ENCODE measurements around the gene LRRK2.
"Not testable (repeated sequence)": the region's sequence is repeated elsewhere in the genome, so short reads cannot be mapped to it uniquely, and the experiment has no call there.

Gene LRRK2

DNA sequence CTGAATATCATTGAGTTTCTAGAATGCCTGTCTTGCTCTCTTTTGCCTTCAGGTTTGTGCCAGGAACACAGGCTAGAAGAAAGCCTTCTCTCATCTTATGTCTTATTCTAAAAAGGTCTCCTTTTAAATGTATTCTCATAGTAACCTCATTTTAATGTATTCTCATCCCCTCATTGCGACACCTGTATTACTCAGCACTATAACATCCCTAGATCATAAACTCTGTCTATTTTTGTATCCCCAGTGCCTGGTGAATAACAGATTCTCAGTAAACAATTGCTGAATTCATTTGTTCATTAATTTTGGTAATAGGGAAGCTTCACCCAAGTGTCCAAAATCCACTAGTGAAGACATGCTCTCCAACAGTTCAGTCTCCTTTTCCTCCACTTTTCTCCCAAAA, 8.8 kb upstream of the LRRK2 start:
- no peak for DNase-seq

DNA sequence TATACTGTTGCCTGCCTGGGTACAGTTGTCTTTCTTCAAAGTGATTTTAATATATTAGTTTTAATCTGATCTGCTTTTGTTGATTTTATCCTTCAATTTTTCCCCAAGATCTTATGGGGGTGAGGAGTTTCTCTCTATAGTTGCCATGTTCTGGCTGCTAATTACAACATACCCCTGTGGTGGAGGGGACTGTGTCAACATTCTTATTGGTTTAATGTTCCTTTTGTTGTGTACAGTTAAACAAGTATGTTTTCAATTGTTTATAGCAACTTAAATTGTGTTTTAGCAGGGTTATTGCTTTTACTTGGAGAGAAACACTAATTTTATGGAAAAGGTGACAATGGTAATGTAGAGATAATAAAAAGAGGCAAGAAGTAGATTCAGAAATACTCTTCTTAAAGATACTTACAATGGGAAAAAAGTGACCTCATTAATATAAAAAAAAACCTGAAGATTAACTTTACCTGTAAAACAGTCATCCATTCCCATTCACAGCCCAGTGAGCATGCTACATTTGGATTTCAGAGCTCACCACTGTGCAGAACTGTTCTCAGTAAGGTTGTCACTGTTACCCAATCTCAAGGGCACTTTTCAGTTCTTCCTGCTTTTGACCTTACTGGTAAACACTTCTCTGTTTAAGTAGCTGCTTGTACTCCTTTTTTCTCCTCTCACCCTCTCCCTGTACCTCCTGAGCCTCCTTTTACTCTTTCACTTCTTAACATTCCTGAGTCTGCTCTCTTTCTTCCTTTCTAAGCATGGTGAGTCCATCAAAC, 8.1 kb upstream of the LRRK2 start:
- DNase-seq: no peak

DNA sequence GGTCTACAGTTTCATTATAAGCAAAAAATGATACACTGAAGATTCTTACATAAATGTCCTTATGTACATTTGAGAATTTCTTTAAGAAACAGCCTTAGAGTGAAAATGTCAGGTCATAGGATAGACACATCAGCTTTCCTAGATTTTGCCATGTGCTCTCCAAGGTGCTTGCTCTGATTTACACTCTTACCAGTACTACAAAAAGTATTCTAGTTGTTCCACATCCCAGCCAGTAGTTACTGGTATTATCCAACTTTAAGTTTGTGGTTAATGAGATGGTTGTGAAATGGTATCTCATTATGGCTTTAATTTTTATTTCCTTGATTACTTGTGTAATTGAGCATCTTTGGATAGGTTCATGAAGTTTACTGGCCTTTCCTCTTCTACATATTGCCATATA, 5.0 kb upstream of the LRRK2 start:
- DNase-seq: no peak

DNA sequence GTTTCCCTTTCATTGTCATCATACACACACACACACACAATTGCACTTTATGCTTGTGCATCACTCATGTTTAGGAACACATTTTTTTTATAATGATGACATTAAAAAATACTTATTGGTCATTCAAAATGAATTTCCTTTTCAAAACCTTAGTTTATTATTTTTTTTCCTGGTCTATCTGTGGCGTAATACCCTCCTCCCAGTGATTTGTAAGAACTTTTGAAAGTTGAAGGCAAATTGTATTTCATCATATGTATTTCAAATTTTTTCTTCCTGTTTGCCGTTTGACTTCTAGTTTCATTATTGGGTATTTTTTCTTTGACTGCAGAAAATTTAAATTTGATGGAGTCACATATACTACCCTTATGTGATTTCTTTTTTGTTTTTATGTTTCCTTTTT, 2.5 kb upstream of the LRRK2 start:
- DNase-seq: no peak

DNA sequence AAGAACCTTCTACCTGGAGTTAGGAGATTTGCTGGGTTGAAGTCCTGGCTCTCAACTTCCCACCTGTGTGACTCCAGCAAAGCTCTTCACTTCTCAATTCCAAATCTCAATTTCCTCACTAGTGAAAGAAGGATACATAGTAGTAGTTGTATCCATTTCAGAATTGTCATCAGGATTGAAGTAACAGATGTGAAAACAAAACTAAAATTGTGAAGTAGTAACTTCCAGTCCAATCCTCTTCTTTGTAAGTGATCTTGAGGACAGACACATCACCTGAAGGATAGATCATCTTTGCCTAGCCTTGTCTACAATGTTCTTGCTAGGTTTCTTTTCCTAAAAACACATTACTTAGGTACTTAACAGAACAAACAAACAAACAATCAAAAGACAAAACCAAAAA, 1.2 kb upstream of the LRRK2 start:
- no peak for DNase-seq

DNA sequence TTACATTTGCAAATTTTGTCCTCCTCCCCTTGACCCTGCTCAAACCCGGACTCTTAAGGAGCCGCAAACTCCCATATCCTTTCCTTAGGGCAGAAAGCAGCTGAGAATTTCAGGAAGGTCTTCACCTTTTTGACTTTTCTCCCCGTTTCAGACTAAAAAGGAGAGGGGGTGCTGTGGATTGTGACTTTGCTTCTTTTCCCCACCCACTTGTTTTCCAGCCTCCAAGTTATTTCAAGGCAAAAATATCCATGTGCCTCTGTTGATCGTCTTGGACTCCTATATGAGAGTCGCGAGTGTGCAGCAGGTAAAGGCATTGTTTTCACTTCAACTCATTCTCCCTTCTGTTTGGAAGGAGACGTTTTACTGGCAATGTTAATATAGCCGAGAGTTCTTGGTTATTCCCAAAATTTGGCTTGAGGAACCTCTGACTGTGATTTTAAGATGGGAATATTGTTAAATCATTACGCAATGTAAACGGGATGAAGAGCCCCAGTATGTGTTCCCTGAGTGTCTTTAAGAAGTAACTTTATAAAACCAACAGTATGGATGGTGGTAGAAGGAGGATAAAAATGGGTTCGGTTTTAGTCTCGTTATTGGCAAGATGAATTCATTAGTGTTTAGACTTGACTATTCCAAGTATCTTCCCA, 663 bp downstream of the LRRK2 start:
- DNase-seq: no peak

DNA sequence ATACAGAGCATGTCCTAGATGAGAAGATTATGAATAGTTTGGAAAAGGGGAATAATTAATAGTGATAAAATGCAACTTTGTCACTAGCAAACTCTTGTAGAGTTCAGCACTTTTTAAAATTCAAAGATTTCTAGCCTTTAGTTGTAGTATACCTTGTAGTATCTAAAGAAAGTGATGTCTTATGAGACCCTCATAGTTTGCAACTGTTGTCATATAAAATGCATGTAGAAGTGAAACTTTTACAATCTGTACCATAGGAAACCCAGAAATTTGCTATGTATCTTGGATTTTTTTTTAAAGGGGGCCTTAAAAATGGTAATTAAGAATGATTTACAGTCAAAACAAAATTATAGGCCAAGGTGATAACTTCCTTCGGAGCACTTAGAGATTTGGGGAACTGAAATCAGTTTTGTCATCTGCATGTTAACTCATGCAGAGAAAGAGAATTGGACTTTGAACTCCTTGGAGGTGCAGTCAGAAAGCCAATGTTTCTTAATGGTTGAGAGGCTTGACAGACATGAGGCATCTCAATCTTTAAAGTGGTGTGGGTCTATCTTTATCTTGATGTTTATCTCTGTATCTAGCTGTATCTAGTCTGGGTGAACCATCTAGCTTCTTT, 1.3 kb downstream of the LRRK2 start:
- no peak for DNase-seq

DNA sequence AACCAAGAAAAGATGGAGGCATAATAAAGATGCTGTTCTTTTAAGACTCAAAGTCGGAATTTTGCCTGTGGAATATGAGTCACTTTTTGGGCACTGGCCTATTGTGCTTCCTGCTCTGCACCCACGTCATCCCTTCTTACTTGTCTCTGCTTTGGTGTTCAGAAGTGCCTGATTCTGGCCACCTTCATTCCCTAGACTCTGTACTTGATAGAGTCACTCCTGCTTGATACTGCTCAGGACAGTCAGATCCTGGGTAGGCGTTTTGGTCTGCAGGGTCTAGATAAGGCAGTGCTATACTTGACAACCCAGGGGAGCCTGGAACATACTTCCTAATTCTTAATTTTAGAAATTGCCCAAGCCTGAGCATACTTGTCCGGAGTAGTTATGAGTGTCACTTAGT, 1.9 kb downstream of the LRRK2 start:
- DNase-seq: no peak

DNA sequence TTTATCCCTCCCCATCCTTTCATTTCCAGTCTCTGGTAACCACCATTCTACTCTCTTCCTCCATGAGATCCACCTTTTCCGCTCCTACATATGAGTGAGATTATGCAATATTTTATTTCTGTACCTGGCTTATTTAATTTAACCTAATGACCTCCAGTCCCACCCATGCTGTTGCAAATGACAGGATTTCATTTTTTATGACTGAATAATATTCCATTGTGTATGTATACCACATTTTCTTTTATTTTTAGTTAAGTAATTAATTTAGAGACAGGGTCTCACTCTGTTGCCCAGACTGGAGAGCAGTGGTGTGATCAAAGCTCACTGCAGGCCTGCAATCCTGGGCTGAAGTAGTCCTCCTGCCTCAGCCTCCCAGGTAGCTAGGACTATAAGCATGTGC, 2.6 kb downstream of the LRRK2 start:
- no peak for DNase-seq

DNA sequence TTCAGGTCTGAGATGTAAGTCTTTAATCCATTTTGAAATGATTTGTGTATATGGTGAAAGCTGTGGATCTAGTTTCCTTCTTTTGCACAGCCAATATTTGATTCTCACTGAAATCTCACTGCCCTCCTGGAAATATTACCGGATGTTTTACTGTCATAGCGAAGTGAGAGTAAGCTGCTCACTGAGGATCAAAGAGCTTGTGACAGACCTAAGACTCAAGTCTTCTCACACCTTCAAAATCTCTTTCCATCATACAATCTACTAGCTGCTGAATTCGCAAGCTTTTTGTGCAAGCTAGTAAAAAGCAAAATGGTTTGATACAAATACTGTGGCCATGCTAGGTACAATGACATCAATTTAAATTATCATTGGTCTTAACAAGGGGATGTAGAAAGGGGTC, 3.9 kb downstream of the LRRK2 start:
- no peak for DNase-seq

DNA sequence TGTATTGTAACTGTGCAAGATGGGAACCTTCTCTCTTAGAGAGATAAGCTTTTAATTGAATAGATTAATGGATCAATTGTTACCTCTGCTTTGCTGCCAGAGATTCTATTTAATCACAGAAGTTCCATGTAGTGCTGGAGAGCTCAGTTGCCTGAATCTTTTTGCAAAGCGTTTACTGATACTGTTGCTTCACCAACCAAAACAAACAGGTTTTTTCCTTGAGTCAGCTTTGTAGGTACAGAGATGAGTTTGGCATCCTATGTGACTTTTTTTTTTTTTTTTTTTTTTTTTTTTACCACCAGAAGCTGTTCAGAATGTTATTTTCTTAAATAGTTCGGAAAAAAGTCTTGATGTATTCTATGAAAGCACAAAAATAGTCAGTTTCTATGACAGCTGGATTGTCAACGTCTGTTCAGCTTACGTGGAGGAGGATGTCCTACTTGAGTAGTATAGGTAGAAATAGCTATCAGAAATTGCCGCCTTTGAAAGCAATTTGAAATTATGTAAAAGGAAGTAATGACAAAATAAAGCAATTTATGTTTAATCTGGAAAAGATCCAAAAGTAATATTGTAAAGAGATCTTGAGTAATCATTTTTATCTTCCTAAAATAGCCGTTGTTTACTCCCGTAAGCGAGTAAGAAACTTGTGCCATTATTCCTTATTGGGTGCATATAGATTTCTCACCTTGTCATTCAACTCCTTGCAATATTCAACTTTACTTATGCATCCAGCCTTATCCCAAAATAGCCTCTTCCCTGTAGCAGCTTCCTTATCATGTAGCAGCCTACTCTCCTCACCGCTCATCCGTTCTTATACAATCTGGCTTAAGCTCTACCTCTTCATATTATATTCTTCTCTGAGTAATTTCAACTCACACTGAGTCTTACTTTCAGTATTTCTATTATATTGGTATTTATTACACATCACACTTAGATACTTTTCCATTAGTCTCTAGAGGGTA, 5.2 kb downstream of the LRRK2 start:
- DNase-seq: no peak

DNA sequence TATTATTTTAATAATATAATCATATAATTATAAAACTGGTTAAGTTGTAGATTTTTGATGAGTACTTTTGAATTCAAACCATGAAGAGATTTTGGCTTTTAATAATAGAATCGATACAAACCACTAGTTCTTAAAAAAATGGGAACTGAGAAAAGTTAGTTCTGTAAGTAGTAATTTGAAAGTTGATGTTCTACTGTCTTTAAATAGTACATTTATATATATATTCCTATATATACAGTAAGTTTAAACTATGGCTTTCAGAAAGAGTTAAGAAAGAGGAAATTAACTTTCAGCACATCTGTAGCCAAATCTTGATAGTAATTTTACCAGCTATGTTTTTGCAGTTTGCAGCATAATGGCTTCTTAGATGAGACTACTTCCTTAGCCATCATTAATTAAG, 7.8 kb downstream of the LRRK2 start:
- no peak for DNase-seq

DNA sequence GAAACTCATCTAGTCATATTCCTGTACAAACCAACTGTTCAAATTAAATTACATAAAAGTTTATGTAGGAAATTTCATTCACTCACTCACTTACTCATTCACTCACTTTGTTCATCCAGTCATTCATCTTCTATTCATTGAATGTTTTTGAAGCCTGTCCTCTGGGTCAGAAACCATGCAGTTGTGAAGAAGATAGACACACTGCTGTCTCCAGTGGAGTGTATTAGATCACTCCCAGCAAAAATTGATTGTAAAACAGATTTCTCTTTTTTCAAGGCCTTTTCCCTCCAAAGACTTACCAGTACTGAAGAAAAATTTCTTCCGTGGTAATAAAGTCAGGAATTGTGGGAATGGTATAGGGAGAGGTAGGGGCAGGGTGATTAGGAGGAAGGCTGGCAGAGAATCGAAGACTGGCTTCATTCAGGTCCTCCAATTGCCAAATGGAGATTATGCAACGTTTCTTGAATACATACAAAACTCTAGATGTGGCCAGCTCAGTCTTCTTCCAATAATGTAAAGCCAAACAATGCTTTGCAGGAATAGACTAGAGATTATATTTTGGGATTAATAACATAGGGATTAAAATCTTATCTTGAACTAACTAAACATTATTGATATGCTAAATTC, 9.1 kb downstream of the LRRK2 start:
- no peak for DNase-seq

DNA sequence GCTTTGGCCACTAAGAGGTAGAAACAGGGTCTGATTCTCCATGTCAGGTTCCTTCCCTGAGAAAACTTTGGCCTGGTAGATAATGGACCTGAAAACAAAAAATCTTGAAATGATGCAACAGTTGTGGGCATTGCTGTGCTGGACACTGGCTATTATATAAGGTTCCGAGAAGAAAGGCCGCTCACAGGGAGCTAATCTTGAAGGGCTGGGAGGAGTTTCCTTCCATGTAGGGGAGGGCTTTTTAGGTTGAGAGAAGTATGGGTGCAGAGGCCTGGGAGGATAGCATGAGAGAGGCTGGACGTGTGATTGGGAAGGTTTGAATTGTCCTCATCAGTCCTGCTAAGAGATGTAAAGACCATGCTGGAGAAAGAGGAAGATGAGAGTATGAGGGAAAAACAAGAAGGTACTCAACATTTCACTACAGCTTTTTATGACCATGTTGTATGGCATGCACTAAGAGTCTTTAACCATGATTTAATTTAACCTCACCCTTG, 11.6 kb downstream of the LRRK2 start:
- no peak for DNase-seq

DNA sequence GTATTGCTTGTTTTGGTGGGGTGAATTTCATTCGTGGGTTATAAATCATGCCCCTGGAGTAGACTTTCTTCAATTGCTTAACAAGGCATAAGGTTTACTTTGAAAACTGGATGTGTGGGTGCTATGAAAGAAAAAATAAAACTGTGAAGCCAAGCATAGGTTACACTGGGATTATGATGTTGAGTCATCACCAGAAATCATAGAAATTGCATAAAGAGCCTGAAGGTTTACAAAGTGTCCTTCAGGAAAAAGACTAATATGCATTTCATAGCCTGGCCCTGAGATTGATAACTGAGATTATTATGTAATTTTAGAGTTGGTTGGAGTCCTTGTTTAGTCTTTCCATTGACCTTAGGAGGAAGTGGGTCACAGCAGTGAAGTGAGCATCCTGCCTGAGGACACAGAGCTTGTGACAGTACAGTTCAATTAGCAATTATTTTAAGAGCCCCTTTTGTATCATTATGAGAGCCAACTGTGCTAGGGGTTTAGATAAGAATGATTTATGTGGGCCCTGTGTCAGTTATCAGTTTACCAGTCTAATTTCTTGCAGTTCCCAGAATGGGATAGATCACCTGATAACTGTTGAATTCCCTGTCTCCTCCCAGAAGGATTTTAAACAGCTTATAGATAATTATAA, 13.6 kb downstream of the LRRK2 start:
- no peak for DNase-seq

DNA sequence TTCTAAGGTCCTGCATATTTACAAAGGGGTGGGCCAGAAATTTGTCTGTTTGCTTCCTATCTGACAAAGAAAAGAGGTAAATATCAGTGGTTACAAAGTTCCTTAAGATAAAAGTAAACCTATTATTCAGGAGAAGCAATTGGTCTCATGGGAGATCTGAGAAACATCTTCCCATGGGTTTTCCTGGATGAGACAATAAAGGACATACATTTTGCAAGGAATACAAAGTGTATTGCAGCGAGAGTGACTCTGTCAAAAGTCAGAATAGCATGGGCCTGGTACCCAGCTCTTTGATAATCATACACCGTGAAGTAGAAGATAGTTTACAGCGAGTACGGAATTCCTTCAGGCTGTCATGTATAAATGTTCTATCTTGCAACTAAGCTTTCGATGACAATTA, 14.2 kb downstream of the LRRK2 start:
- DNase-seq: no peak

DNA sequence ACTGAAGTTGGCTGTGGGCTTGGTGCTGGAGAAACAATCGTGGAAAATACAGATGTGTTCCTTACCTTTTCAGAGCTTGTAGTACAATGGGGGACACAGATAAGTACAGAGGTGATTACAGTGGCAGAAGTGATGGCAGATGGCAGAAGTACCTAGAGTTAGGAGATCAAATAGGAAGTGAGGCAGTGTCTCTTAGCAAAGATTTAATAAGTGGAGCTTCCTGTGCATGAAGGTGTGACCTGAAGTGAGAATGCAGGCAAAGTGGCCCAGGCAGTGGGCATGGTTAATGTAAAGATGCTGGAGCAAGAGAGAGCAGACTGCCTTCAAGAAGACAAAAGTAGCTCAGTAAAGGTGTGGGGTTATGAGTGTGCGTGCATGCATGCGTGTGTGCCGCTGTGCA, 16.0 kb downstream of the LRRK2 start:
- no peak for DNase-seq

DNA sequence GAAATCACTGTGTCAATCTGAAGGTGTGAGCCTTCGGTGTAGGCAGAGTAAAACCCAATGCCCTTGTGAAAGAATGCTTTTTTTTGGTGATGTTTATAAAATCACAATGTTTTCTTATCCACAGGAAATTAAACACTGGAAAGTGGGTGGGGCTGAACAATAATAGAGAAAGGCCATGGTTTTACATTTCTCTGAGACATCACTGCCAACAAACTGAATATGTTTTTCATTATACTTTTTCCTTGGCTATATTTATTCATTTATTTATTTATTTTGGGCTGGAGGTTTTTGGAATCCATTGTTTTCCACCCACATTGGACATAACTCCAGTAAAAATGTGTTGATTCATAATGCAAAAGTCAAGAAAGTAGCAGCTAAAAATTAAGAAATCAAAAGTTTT, 16.9 kb downstream of the LRRK2 start:
- no peak for DNase-seq

DNA sequence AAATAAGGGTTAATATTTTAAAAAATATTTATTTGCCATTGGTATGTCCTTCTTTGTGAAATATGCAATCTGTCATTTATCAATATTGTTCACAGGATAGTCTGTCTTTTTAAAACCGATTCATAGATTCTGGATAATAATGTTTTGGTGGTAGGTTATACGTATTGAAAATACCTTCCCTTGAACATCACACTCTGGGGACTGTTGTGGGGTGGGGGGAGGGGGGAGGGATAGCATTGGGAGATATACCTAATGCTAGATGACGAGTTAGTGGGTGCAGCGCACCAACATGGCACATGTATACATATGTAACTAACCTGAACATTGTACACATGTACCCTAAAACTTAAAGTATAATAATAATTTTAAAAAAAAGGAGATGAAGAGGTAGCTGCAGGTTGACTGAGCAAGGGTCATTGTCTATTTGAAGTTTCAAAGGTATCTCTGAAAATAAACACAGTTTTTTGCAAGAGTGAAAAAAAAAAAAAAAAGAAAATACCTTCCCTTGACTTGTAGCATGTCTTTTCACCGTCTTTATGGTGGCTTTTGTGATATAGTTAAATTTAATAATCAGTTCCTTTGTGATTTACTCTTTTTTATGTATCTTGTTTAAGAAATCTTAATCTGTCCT, 19.8 kb downstream of the LRRK2 start:
- DNase-seq: not testable (repeated sequence)

DNA sequence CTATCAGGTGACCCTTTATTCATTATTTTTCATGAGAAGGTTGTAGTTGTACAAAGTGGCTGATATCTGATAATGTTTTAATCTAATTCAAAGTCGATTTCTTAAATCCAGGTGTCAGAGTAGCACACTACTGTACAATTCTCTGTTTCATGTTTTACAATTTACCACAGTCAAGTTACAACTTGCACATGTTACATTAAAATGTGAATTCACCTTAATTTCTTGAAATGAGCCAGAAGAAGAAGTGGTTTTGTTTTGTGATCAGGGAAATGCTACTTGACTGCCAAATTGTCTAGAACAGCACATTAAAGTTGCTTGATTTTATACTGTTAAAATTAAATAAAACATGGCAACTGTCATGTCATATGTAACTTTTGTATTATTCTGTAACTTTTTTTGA, 23.2 kb downstream of the LRRK2 start:
- DNase-seq: no peak

DNA sequence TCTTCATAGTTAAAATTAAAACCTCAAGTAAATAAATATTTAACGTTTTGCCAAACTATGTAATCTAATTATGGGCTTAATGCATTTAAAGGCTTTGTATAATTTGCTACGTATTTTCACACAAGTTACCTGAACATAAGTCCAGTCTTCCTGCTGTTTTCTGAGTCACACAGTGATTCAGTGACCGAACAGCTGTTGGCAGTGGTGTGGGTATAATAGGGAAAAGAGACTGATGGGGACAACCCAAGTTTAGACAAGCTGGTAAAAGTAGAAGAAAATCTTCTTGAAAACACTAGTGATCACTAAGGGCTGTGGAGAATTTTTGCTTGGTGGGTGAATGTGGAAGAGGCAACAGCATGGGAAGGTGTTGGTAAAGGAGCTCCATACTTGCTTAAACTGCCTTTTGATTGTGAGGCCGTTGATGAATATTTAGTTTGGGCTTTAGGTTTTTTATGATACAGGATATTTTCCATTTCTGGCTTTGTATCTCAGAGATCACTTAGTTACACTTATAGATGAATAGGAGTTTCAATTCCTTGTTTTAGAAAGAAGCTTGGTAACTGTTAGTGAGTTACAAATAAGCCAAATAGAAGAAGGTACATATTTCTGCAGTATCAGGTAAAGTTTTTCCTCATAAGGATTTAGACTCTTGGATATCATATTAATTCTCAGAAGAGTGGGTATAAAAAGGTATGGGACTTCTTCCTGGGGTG, 23.9 kb downstream of the LRRK2 start:
- no peak for DNase-seq
